ENCODE results near the gene CDC73.
"Not testable (repeated sequence)": the region's sequence is repeated elsewhere in the genome, so short reads cannot be mapped to it uniquely, and the experiment has no call there.

The CDC73 gene

GRCh38 chr1:193211539-193211938 is 89.7 kb downstream of the CDC73 start:
- peak overlapping the region; percentile 54 for H3K4me2 ChIP-seq (ENCODE audit: low read length)
- H3K4me3 ChIP-seq (ENCODE audit: low read length) = no peak overlapping the region
- no peaks in the 10 kb centered on the region for H3K9me3 ChIP-seq (replicated peaks; ENCODE audit: low read length)
- H3K4me1 ChIP-seq (ENCODE audit: control insufficient read depth, insufficient read depth, low read length) = peaks cover 24% of the 10 kb centered on the region
- peak overlapping the region; percentile 78 for H3K9ac ChIP-seq (ENCODE audit: low read depth, low read length)
- H3K36me3 ChIP-seq (ENCODE audit: insufficient read depth, low read length) = peaks cover 34% of the 10 kb centered on the region
- H3K27me3 ChIP-seq (ENCODE audit: control insufficient read depth, insufficient read depth, low read length) = no peaks in the 10 kb centered on the region

GRCh38 chr1:193212637-193213036 is 90.8 kb downstream of the CDC73 start:
- peak overlapping the region; percentile 78 for H3K9ac ChIP-seq (ENCODE audit: low read depth, low read length)

DNA sequence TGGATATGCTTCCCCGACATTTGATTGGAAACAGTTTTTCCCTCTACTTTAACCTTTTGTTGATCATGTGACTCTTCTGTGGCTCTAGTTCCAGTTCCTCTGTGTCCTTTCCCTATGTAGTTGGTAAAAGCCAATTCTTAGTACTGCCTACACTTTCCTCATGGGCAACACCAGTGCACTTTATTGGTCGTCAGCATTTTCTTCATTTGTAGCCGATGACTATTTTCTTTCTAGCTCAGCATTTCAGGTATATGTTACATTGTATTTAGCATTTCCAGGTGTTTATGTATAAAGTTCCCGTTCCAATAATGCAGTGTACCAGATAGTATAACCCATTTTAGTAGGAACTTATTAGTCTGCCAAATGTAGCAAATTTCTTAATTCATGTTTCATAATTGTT is 92.2 kb downstream of the CDC73 start:
- Histone ChIP-seq H3K4me1 (ENCODE audit: control insufficient read depth, insufficient read depth, low read length) (peaks cover 24% of the 10 kb centered on the region), H3K9ac (ENCODE audit: low read depth, low read length) (no peak overlapping the region), H3K36me3 (ENCODE audit: insufficient read depth, low read length) (peaks cover 50% of the 10 kb centered on the region), H3K4me3 (ENCODE audit: low read length) (no peak overlapping the region), H3K9me3 (replicated peaks; ENCODE audit: low read length) (no peaks in the 10 kb centered on the region), H3K27me3 (ENCODE audit: control insufficient read depth, insufficient read depth, low read length) (no peaks in the 10 kb centered on the region), H3K4me2 (ENCODE audit: low read length) (no peak overlapping the region)

More at GRCh38 chr1:193212637-193213036, 90.8 kb downstream of the CDC73 start:
- H3K4me2 ChIP-seq (ENCODE audit: low read length) = no peak overlapping the region
- H3K36me3 ChIP-seq (ENCODE audit: insufficient read depth, low read length) = peaks cover 40% of the 10 kb centered on the region
- H3K9me3 ChIP-seq (replicated peaks; ENCODE audit: low read length) = no peaks in the 10 kb centered on the region
- peaks cover 24% of the 10 kb centered on the region for H3K4me1 ChIP-seq (ENCODE audit: control insufficient read depth, insufficient read depth, low read length)
- no peak overlapping the region for H3K4me3 ChIP-seq (ENCODE audit: low read length)
- no peaks in the 10 kb centered on the region for H3K27me3 ChIP-seq (ENCODE audit: control insufficient read depth, insufficient read depth, low read length)

DNA sequence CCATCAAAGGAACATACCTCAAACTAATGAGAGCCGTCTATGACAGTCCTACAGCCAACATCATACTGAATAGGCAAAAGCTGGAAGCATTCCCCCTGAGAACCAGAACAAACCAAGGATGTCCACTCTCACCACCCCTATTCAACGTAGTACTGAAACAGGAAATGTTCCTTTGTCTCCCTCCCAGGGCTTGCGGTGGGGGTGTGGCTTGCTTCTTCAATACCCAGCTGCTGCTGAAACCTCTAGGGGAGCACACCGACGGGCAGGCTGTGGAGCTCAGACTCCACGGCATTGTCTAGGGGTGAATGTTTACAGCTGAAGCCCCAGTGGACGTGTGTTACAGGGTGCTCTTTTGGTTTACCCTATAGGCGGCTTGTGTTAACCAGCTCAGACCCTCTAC is 95.1 kb downstream of the CDC73 start:
- Histone ChIP-seq H3K27me3 (ENCODE audit: control insufficient read depth, insufficient read depth, low read length) (no peaks in the 10 kb centered on the region), H3K4me2 (ENCODE audit: low read length) (no peak overlapping the region), H3K9me3 (replicated peaks; ENCODE audit: low read length) (no peaks in the 10 kb centered on the region), H3K9ac (ENCODE audit: low read depth, low read length) (no peak overlapping the region), H3K4me3 (ENCODE audit: low read length) (no peak overlapping the region), H3K4me1 (ENCODE audit: control insufficient read depth, insufficient read depth, low read length) (peaks cover 9% of the 10 kb centered on the region), H3K36me3 (ENCODE audit: insufficient read depth, low read length) (peaks cover 54% of the 10 kb centered on the region)

GRCh38 chr1:193219391-193219790 is 97.6 kb downstream of the CDC73 start:
- H3K27me3 ChIP-seq (ENCODE audit: control insufficient read depth, insufficient read depth, low read length) = no peaks in the 10 kb centered on the region
- peaks cover 40% of the 10 kb centered on the region for H3K36me3 ChIP-seq (ENCODE audit: insufficient read depth, low read length)
- H3K4me3 ChIP-seq (ENCODE audit: low read length) = no peak overlapping the region
- no peaks in the 10 kb centered on the region for H3K9me3 ChIP-seq (replicated peaks; ENCODE audit: low read length)
- no peak overlapping the region for H3K9ac ChIP-seq (ENCODE audit: low read depth, low read length)
- no peak overlapping the region for H3K4me2 ChIP-seq (ENCODE audit: low read length)
- H3K4me1 ChIP-seq (ENCODE audit: control insufficient read depth, insufficient read depth, low read length) = peaks cover 7% of the 10 kb centered on the region

- no peak overlapping the region for H3K4me3 ChIP-seq (ENCODE audit: low read length)
- H3K27me3 ChIP-seq (ENCODE audit: control insufficient read depth, insufficient read depth, low read length) = no peaks in the 10 kb centered on the region
- no peaks in the 10 kb centered on the region for H3K9me3 ChIP-seq (replicated peaks; ENCODE audit: low read length)
- no peak overlapping the region for H3K9ac ChIP-seq (ENCODE audit: low read depth, low read length)
- no peak overlapping the region for H3K4me2 ChIP-seq (ENCODE audit: low read length)
- peaks cover 21% of the 10 kb centered on the region for H3K36me3 ChIP-seq (ENCODE audit: insufficient read depth, low read length)
- peaks cover 7% of the 10 kb centered on the region for H3K4me1 ChIP-seq (ENCODE audit: control insufficient read depth, insufficient read depth, low read length)
Measured at GRCh38 chr1:193221651-193222050, 99.8 kb downstream of the CDC73 start.

- peaks cover 7% of the 10 kb centered on the region for H3K4me1 ChIP-seq (ENCODE audit: control insufficient read depth, insufficient read depth, low read length)
- H3K9ac ChIP-seq (ENCODE audit: low read depth, low read length) = no peak overlapping the region
- H3K4me3 ChIP-seq (ENCODE audit: low read length) = no peak overlapping the region
- H3K36me3 ChIP-seq (ENCODE audit: insufficient read depth, low read length) = peaks cover 16% of the 10 kb centered on the region
- no peaks in the 10 kb centered on the region for H3K9me3 ChIP-seq (replicated peaks; ENCODE audit: low read length)
- H3K27me3 ChIP-seq (ENCODE audit: control insufficient read depth, insufficient read depth, low read length) = no peaks in the 10 kb centered on the region
- H3K4me2 ChIP-seq (ENCODE audit: low read length) = no peak overlapping the region
Measured at GRCh38 chr1:193222056-193222615, 100.3 kb downstream of the CDC73 start.

GRCh38 chr1:193229136-193229535 is 107.3 kb downstream of the CDC73 start:
- H3K36me3 ChIP-seq (ENCODE audit: insufficient read depth, low read length) = peaks cover 10% of the 10 kb centered on the region
- peak overlapping the region; percentile 11 for H3K4me2 ChIP-seq (ENCODE audit: low read length)
- peaks cover 9% of the 10 kb centered on the region for H3K4me1 ChIP-seq (ENCODE audit: control insufficient read depth, insufficient read depth, low read length)
- H3K9me3 ChIP-seq (replicated peaks; ENCODE audit: low read length) = no peaks in the 10 kb centered on the region
- no peak overlapping the region for H3K9ac ChIP-seq (ENCODE audit: low read depth, low read length)
- no peaks in the 10 kb centered on the region for H3K27me3 ChIP-seq (ENCODE audit: control insufficient read depth, insufficient read depth, low read length)
- no peak overlapping the region for H3K4me3 ChIP-seq (ENCODE audit: low read length)

GRCh38 chr1:193231146-193231545 is 109.3 kb downstream of the CDC73 start:
- H3K9me3 ChIP-seq (replicated peaks; ENCODE audit: low read length); H3K4me3 ChIP-seq (ENCODE audit: low read length); H3K27me3 ChIP-seq (ENCODE audit: control insufficient read depth, insufficient read depth, low read length); H3K4me1 ChIP-seq (ENCODE audit: control insufficient read depth, insufficient read depth, low read length); H3K9ac ChIP-seq (ENCODE audit: low read depth, low read length); H3K4me2 ChIP-seq (ENCODE audit: low read length): not testable (repeated sequence)
- H3K36me3 ChIP-seq (ENCODE audit: insufficient read depth, low read length) = peaks cover 14% of the 10 kb centered on the region

DNA sequence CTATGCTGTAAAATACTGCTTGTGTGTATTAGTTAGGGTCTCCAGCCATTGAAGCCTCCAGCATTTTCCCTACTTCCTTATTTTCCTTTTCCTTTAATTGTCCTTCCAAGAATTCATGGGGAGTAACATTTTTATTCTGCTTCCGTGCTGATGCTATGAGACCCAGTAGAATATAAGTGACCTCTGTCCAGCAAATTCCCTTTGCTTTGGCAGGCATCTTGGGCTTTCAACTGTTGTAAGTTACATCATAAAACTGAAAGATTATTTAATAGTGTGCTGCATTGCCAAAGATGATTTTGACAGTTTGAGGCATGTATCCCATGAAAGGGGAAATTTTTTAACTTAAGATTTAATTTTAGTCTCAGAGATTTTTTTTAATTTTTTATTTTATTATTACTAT is 112.7 kb downstream of the CDC73 start:
- Histone ChIP-seq H3K27me3 (ENCODE audit: control insufficient read depth, insufficient read depth, low read length) (no peaks in the 10 kb centered on the region), H3K4me3 (ENCODE audit: low read length) (no peak overlapping the region), H3K4me1 (ENCODE audit: control insufficient read depth, insufficient read depth, low read length) (peaks cover under 1% of the 10 kb centered on the region), H3K4me2 (ENCODE audit: low read length) (no peak overlapping the region), H3K9me3 (replicated peaks; ENCODE audit: low read length) (no peaks in the 10 kb centered on the region), H3K9ac (ENCODE audit: low read depth, low read length) (no peak overlapping the region), H3K36me3 (ENCODE audit: insufficient read depth, low read length) (peaks cover 23% of the 10 kb centered on the region)

DNA sequence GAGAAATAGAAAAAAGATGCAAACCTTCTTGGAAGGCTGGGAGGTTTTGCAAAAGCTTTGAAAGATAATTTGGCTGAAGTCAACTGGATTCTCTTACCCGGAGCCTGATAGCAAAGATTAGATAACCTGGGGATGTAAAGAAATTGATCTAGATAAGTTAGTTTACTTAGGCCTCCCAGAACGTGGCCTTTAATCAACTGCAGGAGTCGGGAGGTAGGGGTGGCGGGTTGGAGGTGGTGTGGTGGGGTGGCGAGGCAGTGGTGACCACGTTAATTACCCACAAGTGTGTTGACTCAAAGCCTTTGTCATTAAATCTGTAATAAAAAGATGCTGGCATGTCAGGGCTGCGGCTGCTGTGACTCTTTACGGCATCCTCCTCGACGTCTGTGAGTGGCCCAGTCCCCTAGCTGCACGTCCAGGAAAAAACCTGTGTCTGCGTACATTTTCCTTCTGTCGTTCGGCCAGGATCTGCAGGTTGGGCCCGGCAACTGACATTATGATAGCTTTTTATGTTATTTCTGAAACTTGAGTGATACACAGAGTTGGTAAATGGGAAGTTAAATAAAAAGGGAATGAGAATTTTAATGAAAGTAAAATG is 115.6 kb downstream of the CDC73 start:
- Histone ChIP-seq H3K4me1 (ENCODE audit: control insufficient read depth, insufficient read depth, low read length) (no peaks in the 10 kb centered on the region), H3K9ac (ENCODE audit: low read depth, low read length) (no peak overlapping the region), H3K27me3 (ENCODE audit: control insufficient read depth, insufficient read depth, low read length) (no peaks in the 10 kb centered on the region), H3K36me3 (ENCODE audit: insufficient read depth, low read length) (peaks cover 19% of the 10 kb centered on the region), H3K9me3 (replicated peaks; ENCODE audit: low read length) (no peaks in the 10 kb centered on the region), H3K4me2 (ENCODE audit: low read length) (no peak overlapping the region), H3K4me3 (ENCODE audit: low read length) (no peak overlapping the region)

- Histone ChIP-seq H3K36me3 (ENCODE audit: insufficient read depth, low read length) (peaks cover 10% of the 10 kb centered on the region), H3K27me3 (ENCODE audit: control insufficient read depth, insufficient read depth, low read length) (no peaks in the 10 kb centered on the region), H3K4me3 (ENCODE audit: low read length) (no peak overlapping the region), H3K4me1 (ENCODE audit: control insufficient read depth, insufficient read depth, low read length) (no peaks in the 10 kb centered on the region), H3K4me2 (ENCODE audit: low read length) (no peak overlapping the region), H3K9ac (ENCODE audit: low read depth, low read length) (no peak overlapping the region), H3K9me3 (replicated peaks; ENCODE audit: low read length) (no peaks in the 10 kb centered on the region)
Measured at GRCh38 chr1:193240609-193241008, 118.8 kb downstream of the CDC73 start.

Data from skeletal muscle satellite cell (primary cell).